Measurements from ENCODE around the gene ADGRG6.

GRCh38 chr6:142355520-142356174, 53.8 kb downstream of the ADGRG6 start:
- TF ChIP-seq CTCF (IDR thresholded peaks at IDR 0.05), result no peak
- TF ChIP-seq POLR2AphosphoS5 (IDR thresholded peaks at IDR 0.05; ENCODE audit: low read depth, low read length), result no peak; the same call in 1 of the 2 replicates
- no peak for TF ChIP-seq REST (IDR thresholded peaks at IDR 0.05; ENCODE audit: insufficient read depth in 1 of 2, low read depth in 2 of 2, low read length in 1 of 2)
